SK-N-SH (cell line): ENCODE results near the gene ZYG11A.

Experiments
- CTCF ChIP-seq: fragments of 200-600 bp; sonication (generic); IDR thresholded peaks from 2 replicates; pipeline ENCODE4 v1.6.1; 2017; ENCODE audit warnings: antibody characterized with exemption, mild to moderate bottlenecking, moderate library complexity
- EP300 ChIP-seq, 2 experiments: IDR thresholded peaks; 2 replicates each; pipeline versions ENCODE4 v1.4.0 to v1.6.1; 2012; ENCODE audit warnings: borderline replicate concordance in 1 of 2, low read depth in 1 of 2, low read length in 1 of 2
- EZH2phosphoT487 ChIP-seq: fragments of 200-600 bp; sonication (generic); IDR thresholded peaks from 2 replicates; pipeline ENCODE4 v1.6.1; 2017; ENCODE audit warnings: low read depth, mixed run types, mild to moderate bottlenecking, antibody characterized with exemption, moderate library complexity, borderline replicate concordance
- NRF1 ChIP-seq: IDR thresholded peaks from 2 replicates; pipeline ENCODE4 v1.6.1; 2012; ENCODE audit warnings: low read depth, mild to moderate bottlenecking, low read length
- RFX5 ChIP-seq: IDR thresholded peaks from 2 replicates; pipeline ENCODE4 v1.6.1; 2012; ENCODE audit warnings: mild to moderate bottlenecking, improper control_type of control experiment, low read length
- TAF1 ChIP-seq: IDR thresholded peaks from 2 replicates; pipeline ENCODE4 v1.6.1; 2012; ENCODE audit warnings: low read depth, mild to moderate bottlenecking, low read length, moderate library complexity, borderline replicate concordance
- TEAD4 ChIP-seq: IDR thresholded peaks from 2 replicates; pipeline ENCODE4 v1.4.0; 2012; ENCODE audit warnings: mild to moderate bottlenecking, borderline replicate concordance; ENCODE audit not compliant: insufficient read depth
- USF2 ChIP-seq: fragments of 150-350 bp; IDR thresholded peaks from 2 replicates; pipeline ENCODE4 v1.6.1; 2017; ENCODE audit warnings: antibody characterized with exemption, low read length, low read depth, borderline replicate concordance

- TF ChIP-seq EP300 (IDR thresholded peaks at IDR 0.05; ENCODE audit: borderline replicate concordance in 1 of 2, low read depth in 1 of 2, low read length in 1 of 2), result no peak
- no peak for TF ChIP-seq EZH2phosphoT487
- TF ChIP-seq RFX5, result no peak
- no peak for TF ChIP-seq CTCF
- no peak for TF ChIP-seq TEAD4
- TF ChIP-seq USF2, result no peak
- TF ChIP-seq NRF1, result no peak
- TF ChIP-seq TAF1, result no peak
These were observed 61.8 kb downstream of the ZYG11A start for GRCh38 chr1:52904208-52904926.
